OCI-M2 (cell line): ENCODE data around the gene TRPV3.
"Not testable (repeated sequence)": the region's sequence is repeated elsewhere in the genome, so short reads cannot be mapped to it uniquely, and the experiment has no call there.

Experiments used
- DNase-seq: peaks from one replicate; lab custom pipeline; 2025; ENCODE audit not compliant: unreplicated experiment; lab: John Stamatoyannopoulos, UW

Gene TRPV3

GRCh38 chr17:3574231-3574630 lies 16.6 kb upstream of the TRPV3 start:
- no peak for DNase-seq

GRCh38 chr17:3573246-3574100 lies 15.9 kb upstream of the TRPV3 start:
- no peak for DNase-seq

DNA sequence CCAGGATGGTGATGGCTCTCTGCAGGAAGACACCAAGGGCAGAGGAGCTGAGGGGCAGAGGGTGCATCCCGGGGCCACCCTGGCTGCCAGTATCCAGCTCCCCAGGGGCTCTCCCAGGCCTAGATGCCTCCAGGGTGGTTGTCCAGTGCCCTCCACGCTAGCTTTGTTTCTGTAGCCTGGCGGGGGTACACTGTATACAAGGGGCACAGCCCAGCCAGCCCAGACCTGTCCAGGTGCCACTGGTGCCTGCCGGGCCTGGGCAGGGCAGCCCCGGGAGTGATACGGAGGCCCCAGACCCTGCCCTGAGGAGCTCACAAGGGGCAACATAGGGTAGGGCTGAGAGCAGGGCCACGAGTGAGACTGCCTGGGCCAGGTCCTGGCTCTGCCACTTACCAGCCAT lies 14.6 kb upstream of the TRPV3 start:
- DNase-seq = no peak

DNA sequence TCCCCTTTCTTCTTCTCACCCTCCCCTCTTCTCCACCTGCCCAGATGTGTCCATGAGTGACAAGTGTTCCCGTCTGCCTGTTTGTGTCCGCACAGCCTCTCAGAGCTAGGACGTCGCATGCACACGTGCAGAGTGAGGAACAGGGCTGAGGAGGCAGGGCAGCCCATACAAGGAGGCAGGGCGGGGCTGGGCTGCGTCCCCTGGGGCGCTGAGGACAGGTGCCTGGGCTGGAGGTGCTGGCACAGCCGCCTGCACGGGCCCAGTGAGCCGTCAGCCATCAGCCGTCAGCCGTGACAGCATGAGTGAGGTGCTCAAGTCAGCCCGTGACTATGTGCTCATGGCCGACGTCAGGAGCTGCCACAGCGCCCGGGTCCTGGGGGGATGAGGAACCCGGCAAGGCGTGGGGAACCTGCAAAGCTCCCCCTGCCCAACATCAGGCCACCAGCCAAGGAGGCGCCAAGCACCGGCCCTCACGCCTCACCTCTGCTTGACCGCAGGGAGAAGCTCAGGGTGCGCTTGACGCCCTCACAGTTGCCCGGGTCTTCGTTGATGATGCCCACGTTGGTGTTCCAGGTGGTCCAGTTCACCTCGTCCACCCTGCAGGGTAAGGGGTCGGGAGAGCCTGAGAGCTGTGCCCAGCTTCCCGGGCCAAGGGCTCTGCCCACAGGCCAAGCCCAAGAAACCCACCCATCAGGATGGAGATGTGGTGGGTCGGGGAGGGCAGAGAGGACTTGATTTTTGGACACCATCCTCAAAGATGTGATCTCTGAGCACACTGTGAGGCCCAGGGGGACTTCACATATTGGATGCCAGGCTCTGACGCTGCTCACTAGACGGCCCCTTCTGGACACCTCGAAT lies 13.7 kb upstream of the TRPV3 start:
- no peak for DNase-seq

GRCh38 chr17:3569534-3570137 lies 12.0 kb upstream of the TRPV3 start:
- DNase-seq = no peak

DNA sequence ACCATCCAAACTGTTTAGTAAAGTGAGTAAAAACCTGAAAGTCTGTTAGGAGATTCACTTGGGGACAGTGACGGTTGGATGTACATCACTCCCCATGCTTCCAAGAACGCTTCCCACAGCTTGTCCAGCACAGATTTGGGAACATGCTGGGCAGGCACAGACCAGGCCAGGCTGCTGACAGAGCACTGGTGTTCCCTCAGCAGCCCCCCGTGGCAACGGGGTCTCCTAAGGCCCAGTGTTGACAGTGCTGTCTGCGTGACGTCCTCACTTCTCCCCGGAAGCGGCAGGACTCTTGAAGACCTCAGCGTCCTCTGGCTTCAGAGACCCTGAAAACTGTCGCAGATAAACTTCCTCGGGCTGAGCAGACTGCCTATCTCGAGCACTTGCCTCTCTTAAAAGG lies 8.9 kb upstream of the TRPV3 start:
- DNase-seq = no peak

- no peak for DNase-seq
These were observed 7.5 kb upstream of the TRPV3 start for GRCh38 chr17:3565143-3565542.

DNA sequence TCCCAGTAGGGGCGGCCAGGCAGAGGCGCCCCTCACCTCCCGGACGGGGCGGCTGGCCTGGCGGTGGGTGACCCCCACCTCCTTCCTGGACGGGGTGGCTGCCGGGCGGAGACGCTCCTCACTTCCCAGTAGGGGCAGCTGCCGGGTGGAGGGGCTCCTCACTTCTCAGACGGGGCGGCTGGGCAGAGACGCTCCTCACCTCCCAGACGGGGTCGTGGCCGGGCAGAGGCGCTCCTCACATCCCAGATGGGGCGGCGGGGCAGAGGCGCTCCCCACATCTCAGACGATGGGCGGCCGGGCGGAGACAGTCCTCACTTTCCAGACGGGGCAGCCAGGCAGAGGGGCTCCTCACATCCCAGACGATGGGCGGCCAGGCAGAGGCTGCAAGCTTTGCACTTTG lies 6.6 kb upstream of the TRPV3 start:
- not testable (repeated sequence) for DNase-seq

DNA sequence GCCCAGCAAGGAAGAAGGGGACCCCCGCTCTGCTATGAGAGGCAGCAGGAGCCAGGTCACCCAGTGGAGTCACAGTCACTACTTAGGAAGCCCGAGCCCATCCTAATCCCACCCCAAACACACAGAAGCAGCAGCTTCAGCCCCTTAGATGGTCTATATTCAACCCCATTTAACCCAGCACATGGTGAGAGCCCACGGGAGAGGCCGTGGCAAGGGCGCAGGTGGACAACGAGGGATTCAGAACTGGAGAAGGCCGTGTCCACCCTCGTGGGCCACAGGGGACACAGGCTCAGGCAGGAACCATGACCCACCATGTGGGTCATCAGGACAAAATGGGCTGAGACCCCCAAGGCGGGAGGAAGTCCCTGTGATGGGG lies 1.6 kb upstream of the TRPV3 start:
- no peak for DNase-seq

GRCh38 chr17:3558603-3559269 lies 1.1 kb upstream of the TRPV3 start:
- no peak for DNase-seq

- no peak for DNase-seq
These were observed 470 bp downstream of the TRPV3 start for GRCh38 chr17:3556916-3557767.

DNA sequence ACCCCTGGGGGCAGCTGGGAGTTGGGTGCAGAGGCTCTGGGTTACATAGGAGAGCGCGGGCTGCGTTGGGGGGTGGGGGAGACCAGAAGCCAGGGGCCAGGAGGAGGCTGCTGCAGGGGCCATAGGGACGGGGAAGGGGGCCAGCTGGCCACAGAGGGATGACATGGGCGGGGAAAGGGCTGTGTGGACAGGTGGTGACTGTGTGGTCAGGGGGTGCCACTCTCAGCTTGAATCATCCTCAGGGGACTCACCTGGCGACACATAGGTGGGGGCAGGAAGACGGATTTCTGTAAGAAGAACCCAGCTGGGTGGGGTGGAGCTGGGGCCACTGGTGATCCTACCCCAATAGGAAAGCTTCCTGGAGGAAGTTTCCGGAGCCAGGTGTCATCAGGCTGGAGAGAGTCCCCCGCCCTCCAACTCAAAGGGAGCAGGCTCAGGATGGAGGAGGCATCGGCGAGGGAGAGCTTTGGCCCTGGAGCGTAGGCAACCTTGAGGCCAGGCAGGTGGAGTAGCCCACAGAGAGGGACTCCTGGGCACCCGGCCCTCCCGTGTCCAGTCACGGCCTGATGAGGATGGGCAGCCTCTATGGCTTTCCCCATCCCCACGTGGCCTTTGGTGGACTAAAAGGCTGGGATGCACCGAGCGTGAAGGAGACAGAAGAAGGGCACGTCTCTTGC lies 1.2 kb downstream of the TRPV3 start:
- DNase-seq = no peak

GRCh38 chr17:3555189-3555796 lies 2.3 kb downstream of the TRPV3 start:
- DNase-seq = no peak

DNA sequence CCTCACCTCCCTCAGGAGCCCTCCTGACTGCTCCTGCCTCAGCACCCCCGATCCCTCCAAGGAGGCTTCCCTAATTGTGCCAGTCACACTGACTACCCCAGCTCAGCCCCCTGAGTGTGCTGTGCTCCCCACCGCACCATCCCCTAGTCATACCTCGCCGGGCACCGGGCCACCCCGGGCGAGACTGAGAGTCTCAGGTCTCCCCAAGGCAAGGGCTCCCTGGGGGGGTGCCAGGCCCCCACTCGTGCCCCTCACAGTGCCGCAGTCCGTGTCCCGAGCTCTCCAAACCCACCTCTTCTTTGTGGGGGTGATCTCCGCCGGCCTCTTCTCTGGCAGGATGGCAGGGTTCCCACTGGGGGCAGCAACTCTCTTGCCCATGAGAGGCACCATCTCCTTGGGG lies 3.2 kb downstream of the TRPV3 start:
- no peak for DNase-seq

GRCh38 chr17:3553419-3554401 lies 3.9 kb downstream of the TRPV3 start:
- DNase-seq = no peak

- no peak for DNase-seq
These were observed 4.7 kb downstream of the TRPV3 start for GRCh38 chr17:3552916-3553315.

DNA sequence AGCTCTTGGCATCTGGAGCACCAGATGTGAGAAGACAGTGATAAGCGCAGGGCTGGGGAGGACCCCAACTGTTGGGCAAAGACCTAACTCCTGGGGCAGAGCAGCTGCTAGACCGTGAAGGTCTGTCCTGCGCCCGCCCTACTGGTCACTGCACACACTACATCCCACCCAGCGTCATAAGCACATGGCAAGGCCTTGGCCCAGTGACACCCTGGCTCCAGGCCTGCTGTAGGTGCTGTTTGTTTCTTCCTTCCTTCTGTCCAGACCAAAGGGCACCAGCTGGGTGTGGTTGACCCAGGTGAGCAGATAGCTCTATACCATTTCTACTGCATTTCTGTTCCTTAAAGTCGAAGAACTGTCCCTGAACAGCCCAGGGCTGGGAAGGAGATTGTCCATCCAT lies 6.4 kb downstream of the TRPV3 start:
- no peak for DNase-seq

DNA sequence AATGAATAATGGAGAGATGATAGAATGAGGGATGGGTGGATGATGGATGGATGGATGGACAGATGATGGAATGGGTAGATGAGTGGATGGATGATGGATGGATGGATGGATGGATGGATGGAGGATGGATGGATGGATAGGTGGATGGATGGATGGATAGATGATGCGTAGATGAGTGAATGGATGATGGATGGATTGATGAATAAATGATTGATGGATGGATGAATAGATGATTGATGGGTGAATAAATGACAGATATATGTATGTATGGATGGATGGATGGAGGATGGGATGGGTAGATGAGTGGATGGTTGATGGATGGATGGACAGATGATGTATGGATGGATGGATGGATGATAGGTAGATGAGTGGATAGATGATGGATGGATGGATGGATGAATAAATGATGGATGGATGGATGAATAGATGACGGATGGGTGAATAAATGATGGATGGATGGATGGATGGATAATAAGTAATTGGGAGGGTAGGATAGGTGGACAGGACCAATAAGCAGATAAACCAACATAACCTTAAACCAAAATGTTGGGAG lies 7.9 kb downstream of the TRPV3 start:
- no peak for DNase-seq
